Activated CD4-positive, alpha-beta T cell treated with anti-CD3 and anti-CD28 coated beads, Interleukin-2, amount 50 U/mL, for 24 hours (primary cell): ENCODE data around the gene DAZAP2.

Experiments used
- DNase-seq, 2 donors: peaks; one replicate each; pipeline ENCODE4 v3.0.0-alpha.2; 2020; ENCODE audit warnings: low read depth in 1 of 2, low spot score in 1 of 2

The DAZAP2 gene

DNA sequence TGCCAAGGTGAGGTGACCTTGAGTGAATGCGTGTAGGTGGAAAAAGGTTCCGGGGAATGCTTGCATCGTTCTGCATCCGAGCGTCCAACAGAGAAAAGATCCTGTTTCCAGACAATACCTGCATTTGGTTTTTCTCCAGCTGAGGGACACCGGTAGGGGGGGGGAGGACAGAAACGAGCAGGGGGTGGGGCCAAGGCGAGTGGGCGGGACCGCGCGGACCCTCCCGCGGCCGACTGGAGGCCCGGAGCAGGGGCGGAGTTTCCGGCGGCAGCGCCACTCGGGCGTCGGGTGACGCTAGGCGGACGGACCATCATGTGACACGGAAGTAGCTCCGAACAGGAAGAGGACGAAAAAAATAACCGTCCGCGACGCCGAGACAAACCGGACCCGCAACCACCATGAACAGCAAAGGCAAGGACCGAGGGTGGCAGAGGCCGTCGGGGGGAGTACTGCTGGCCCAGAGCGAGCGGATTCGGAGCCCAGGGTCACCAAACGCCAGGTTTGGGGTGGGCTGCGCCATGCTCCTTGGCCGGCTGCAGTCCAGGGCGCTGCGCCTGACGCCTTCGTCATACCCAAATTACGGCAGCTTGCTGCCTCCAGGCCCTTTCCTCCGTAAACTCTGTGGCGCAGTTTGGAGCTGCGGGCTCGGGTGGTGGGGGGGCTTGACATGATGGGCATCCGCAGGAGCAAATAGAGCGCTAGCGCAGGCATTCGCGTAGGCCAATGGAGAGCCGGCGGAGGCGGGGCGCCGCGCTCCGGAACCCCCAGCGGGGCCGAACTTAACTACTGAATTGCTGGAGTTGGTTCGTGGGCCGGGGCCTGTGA lies at the start of gene DAZAP2:
DAZAP2 (plus strand) TSS at position 317 of the 825 bp plus-strand sequence; CDS start at position 399, 82 bp downstream.
- peak; percentile 78 to 93 for DNase-seq

GRCh38 chr12:51189790-51190355 lies 48.8 kb upstream of the DAZAP2 start:
- DNase-seq = no peak

GRCh38 chr12:51190820-51191219 lies 47.8 kb upstream of the DAZAP2 start:
- DNase-seq = no peak

- no peak for DNase-seq
These were observed 46.9 kb upstream of the DAZAP2 start for GRCh38 chr12:51191516-51192283.

GRCh38 chr12:51192284-51192671 lies 46.3 kb upstream of the DAZAP2 start:
- DNase-seq = no peak

DNA sequence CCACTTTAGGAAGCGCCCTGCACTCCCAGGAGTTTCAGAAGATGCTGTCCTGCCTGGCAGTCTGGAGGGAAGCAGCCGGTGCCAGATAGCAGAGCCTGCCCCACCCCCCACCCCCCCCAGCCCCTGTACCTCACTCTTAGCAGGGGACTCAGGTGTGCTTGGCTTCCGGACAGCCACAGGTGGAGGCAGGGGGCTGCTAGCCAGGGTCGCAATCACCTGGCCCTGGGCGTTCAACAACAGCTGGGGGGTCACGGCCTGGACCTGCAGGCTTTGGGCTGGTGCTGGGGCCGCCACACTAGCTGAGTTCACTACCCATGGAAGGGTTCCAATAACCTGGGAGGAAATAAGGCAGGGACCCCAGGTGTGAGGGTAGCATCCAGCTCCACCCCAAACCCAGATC lies 42.8 kb upstream of the DAZAP2 start:
- DNase-seq = no peak

GRCh38 chr12:51196547-51196946 lies 42.1 kb upstream of the DAZAP2 start:
- no peak for DNase-seq

DNA sequence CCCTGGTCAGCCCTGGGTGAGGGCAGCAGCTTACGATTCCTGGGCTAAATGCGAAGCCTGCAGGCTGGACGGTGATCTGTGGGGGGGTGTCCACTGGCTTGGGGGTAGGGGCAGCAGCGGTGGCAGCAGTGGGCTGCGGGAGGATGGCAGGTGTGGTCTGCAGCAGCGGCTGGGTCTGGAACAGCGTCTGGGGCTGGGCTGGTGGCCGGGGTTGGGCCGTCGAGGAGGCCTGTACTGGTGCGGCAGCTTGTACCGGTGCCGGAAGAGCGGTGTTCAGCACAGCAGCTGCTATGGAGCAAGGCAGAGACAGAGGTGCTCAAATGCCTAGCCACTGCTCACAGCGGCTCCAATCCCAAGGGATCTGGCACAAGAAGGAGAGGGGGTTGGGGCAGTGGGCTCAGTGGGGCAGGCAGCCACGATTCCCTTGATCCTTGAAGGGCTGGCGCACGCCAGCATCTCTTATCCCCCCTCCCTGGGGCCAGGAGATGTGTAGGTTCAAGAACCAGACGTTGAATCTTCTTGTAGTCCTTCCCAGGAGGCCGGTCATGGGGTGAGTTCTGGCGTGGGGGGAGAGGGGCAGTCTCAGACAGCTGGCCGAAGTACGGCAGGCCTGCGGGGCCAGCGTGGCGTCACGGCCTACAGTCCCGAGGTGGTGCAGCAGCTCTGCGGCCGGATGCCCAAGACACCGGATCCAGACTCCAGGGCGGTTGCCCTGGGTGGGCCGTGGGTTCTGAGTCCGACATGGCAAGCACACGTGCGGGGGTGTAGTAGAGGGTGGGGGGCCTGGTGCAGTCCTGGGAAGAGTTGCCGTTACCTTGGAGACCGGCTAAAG lies 40.7 kb upstream of the DAZAP2 start:
- DNase-seq = no peak

DNA sequence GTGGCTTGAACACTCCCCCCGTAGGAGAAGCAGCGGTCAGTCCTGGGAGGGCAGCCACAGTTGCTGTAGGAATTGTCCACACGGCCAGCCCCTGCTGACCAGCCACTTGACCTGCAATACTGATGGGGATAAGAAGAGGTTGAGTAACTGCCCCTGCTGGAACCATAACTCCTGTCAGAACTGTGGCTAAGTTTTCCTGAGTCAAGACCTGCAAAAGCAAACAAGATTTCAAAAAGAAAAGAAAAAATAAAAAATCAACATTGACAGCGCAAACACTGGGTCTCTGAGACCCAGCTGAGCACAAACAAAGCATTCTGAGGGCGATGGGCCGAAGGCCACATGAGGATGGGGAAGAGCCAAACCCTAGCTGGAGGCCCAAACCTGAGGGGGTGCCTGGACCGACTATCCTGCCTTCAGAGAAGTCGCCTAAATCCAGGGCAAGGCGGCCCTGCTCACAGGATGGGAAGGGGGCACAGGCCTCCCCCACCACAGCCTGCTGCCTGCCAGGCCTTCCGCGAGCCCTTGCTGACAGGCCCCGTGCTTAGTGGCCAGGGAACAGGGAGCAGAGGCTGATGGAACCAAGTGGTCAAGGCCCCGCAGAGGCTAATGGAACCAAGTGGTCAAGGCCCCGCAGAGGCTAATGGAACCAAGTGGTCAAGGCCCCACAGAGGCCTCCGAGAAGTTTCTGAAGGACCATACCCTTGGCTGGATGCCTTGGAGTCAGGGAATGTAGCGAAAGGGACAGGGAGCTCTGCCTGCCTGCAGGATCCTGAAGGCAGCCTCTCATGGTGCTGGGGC lies 39.9 kb upstream of the DAZAP2 start:
- DNase-seq = no peak

GRCh38 chr12:51199366-51199945 lies 39.2 kb upstream of the DAZAP2 start:
- DNase-seq = no peak

- DNase-seq = no peak
These were observed 38.5 kb upstream of the DAZAP2 start for GRCh38 chr12:51200156-51200555.

GRCh38 chr12:51200806-51201205 lies 37.8 kb upstream of the DAZAP2 start:
- DNase-seq = no peak

- no peak for DNase-seq
These were observed 35.9 kb upstream of the DAZAP2 start for GRCh38 chr12:51202718-51203117.

DNA sequence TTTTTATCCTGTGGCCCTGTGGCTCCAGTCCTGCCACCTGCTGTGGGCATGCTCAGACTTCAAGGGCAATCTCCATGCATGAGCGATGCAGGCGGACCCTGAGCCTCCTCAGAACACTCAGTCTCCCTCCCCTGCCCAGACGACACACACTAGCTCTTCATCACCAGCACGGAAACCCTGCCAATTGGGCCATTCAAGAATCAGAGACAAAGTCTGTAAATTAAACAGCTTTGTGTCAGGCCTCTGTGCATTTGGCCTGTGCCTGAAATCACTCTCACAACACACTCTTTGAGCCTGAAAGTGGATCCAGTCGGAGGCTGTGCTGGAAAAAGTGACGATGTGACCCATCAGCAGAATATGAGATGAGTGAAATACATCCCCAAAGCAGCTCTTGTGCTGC lies 33.3 kb upstream of the DAZAP2 start:
- DNase-seq = no peak

DNA sequence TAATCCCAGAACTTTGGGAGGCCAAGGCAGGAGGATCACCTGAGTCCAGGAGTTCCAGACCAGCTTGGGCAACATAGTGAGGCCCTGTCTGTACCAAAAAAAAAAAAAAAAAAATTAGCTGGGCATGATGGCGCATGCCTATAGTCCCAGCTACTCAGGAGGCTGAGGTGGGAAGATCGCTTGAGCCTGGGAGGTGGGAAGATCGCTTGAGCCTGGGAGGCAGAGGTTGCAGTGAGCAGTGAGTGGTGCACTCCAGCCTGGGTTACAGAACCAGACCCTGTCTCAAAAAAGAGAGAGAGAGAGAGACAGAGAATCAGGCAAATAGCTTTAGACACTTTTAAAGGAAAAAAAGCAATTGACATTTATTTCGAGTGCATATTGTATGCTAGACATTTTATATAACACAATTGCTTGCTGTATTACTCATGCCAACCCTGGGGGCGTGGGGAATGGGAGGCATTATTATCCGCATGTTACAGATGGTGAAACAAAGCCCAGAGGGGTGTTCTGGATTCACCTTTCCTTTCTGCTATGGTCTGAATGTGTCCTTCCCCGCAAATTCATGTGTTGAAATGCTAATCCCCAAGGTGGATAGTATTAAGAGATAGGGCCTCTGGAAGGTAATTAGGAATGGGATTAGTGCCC lies 30.5 kb upstream of the DAZAP2 start:
- no peak for DNase-seq

GRCh38 chr12:51209259-51209658 lies 29.4 kb upstream of the DAZAP2 start:
- DNase-seq = no peak

- no peak for DNase-seq
These were observed 27.8 kb upstream of the DAZAP2 start for GRCh38 chr12:51210690-51211395.

GRCh38 chr12:51214895-51215294 lies 23.7 kb upstream of the DAZAP2 start:
- no peak for DNase-seq

GRCh38 chr12:51216642-51217041 lies 22.0 kb upstream of the DAZAP2 start:
- no peak for DNase-seq
